Duodenal mucosa (tissue), 2 donors: ENCODE results near the gene VRK2.
"Not testable (repeated sequence)": the region's sequence is repeated elsewhere in the genome, so short reads cannot be mapped to it uniquely, and the experiment has no call there.

Experiments
- H3K27ac ChIP-seq: one replicate; pipeline ENCODE4 v1.7.0; 2013; ENCODE audit warnings: low read depth, low read length
- H3K27me3 ChIP-seq, 2 donors: one replicate each; pipeline ENCODE4 v1.7.0; 2013; ENCODE audit warnings: low read length in 2 of 2, control low read depth in 1 of 2; ENCODE audit not compliant: insufficient read depth in 2 of 2, control insufficient read depth in 1 of 2
- H3K36me3 ChIP-seq, 2 donors: one replicate each; pipeline ENCODE4 v1.7.0; 2013; ENCODE audit warnings: low read length in 2 of 2, control low read depth in 1 of 2; ENCODE audit not compliant: insufficient read depth in 2 of 2, control insufficient read depth in 1 of 2
- H3K4me1 ChIP-seq, 2 donors: one replicate each; pipeline ENCODE4 v1.7.0; 2013; ENCODE audit warnings: low read length in 2 of 2, control low read depth in 1 of 2; ENCODE audit not compliant: insufficient read depth in 2 of 2, control insufficient read depth in 1 of 2
- H3K4me3 ChIP-seq, 2 donors: one replicate each; pipeline ENCODE4 v1.7.0; 2013; ENCODE audit warnings: low read length in 2 of 2, low read depth in 1 of 2
- H3K9ac ChIP-seq, 2 donors: one replicate each; pipeline ENCODE4 v1.7.0; 2013; ENCODE audit warnings: low read length in 2 of 2, low read depth in 1 of 2
- H3K9me3 ChIP-seq, 2 donors: one replicate each; pipeline ENCODE4 v1.7.0; 2013; ENCODE audit warnings: low read length in 2 of 2, control low read depth in 1 of 2; ENCODE audit not compliant: control insufficient read depth in 1 of 2

VRK2 gene

DNA sequence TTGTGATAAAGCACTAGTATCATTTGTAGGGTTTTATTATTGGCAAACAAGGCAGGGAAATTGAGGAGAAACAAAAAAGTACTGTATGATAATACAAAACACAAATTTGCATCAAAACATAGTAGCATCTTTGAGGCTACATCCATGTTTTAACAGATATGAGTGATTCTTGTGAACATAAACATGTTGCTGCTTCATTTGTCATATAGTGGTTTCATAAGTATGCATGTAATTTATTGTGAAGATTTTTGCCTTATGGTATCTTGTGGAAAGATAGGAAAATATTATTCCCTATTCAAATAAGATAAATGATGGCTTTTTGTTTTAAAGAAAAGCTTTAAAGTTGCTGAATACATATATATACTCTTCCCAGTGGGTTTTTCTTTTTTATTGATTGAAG is 60.3 kb downstream of the VRK2 start:
- Histone ChIP-seq H3K36me3 (no peaks in the 10 kb centered on the region), H3K27ac (no peak overlapping the region), H3K4me1 (no peaks in the 10 kb centered on the region), H3K9me3 (no peaks in the 10 kb centered on the region), H3K27me3 (no peaks in the 10 kb centered on the region), H3K4me3 (no peak overlapping the region), H3K9ac (no peak overlapping the region)

DNA sequence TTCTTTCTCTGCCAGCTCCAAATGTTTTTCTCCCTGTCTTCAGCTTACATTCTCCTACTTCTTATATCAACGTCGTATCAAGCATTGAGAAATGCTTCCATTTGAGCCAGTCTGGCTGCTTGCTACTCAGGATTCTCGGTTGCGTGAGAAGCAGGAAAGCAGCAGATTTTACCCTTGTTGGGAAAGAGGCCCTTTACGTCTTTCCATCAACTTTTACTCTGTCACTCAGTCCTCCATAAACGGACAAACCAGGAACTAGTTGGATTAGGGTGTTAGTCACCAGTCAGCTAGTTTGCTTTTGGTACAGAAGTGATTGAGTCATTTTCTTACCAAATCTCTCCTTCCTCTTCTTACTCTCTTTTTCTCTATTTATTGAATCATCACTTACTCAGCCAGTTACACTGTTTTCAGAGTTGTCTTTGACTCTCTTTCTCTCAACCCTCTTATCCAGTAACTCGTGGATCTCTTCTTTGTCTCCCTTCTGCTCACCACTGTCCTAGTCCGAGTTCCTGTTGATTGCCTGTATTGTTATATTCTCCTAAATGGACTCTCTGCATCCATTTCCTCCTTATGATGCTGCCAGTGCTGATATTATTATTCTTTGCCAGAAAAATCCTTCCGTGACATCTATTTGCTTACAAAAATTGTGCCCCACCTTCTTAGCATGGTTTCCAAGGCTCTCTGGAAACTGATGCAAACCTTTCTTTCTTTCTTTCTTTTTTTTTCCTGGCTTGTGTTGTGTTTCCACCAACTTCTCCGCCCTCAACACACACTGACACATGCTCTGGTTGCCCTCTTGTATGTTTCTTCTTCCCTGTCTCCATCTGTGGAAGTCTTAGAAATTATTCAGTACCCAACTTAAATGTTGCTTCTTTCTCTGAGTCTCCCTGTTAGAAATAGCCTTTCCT is 61.5 kb downstream of the VRK2 start:
- H3K9ac ChIP-seq, result no peak overlapping the region
- H3K4me3 ChIP-seq, result no peak overlapping the region
- no peaks in the 10 kb centered on the region for H3K9me3 ChIP-seq
- H3K4me1 ChIP-seq, result no peaks in the 10 kb centered on the region
- no peaks in the 10 kb centered on the region for H3K36me3 ChIP-seq
- no peaks in the 10 kb centered on the region for H3K27me3 ChIP-seq
- no peak overlapping the region for H3K27ac ChIP-seq

DNA sequence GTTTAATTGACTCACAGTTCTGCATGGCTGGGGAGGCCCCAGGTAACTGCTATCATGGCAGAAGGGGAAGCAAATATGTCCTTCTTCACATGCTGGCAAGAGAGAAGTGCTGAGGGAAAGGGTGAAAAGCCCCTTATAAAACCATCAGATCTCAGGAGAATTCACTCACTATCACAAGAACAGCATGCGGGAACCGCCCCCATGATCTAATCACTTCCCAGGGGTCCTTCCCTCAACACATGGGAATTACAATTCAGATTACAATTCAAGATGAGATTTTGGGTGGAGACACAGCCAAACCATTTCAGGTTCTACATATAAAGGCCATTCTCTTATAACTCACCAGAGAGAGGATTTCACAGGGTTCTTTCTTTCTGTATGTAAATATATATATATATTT is 62.9 kb downstream of the VRK2 start:
- Histone ChIP-seq H3K27me3 (no peaks in the 10 kb centered on the region), H3K4me1 (no peaks in the 10 kb centered on the region), H3K27ac (no peak overlapping the region), H3K36me3 (no peaks in the 10 kb centered on the region), H3K9ac (no peak overlapping the region), H3K9me3 (no peaks in the 10 kb centered on the region), H3K4me3 (no peak overlapping the region)

DNA sequence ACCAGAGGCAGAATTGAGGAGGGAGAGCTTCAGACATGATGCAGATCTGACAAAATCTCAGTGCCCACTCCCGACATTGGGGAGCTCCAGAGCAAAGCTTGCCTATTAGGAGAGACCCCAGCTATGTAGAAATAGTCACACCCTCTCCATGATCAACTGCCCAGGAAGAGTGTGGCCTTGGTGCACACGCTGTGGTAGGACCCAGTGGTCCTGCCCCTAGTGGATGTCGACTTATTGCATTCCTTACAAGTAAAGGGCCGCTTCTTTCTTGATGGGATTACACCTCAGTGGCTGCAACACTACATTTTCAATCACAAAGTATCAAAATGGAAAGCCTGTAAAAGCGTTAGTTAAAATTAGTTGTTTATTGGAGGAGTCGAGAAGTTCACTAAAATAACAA is 64.2 kb downstream of the VRK2 start:
- Histone ChIP-seq H3K9me3 (no peaks in the 10 kb centered on the region), H3K27ac (no peak overlapping the region), H3K4me3 (no peak overlapping the region), H3K36me3 (no peaks in the 10 kb centered on the region), H3K4me1 (no peaks in the 10 kb centered on the region), H3K9ac (no peak overlapping the region), H3K27me3 (no peaks in the 10 kb centered on the region)

DNA sequence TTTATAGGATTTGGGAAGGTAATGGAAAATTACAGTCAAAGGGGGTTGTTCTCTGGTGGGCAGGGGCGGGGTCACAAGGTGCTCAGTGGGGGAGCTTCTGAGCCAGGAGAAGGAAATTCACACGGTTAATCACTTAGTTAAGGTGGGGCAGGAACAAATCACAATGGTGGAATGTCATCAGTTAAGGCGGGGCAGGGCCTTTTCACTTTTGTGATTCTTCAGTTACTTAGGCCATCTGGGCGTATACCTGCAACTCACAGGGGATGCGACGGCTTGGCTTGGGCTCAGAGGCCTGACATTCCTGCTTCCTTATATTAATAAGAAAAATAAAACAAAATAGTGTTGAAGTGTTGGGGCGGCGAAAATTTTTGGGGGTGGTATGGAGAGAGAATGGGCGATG is 67.0 kb downstream of the VRK2 start:
- not testable (repeated sequence) for H3K36me3 ChIP-seq, H3K27me3 ChIP-seq, H3K9me3 ChIP-seq, H3K4me1 ChIP-seq, H3K27ac ChIP-seq, H3K9ac ChIP-seq, H3K4me3 ChIP-seq

DNA sequence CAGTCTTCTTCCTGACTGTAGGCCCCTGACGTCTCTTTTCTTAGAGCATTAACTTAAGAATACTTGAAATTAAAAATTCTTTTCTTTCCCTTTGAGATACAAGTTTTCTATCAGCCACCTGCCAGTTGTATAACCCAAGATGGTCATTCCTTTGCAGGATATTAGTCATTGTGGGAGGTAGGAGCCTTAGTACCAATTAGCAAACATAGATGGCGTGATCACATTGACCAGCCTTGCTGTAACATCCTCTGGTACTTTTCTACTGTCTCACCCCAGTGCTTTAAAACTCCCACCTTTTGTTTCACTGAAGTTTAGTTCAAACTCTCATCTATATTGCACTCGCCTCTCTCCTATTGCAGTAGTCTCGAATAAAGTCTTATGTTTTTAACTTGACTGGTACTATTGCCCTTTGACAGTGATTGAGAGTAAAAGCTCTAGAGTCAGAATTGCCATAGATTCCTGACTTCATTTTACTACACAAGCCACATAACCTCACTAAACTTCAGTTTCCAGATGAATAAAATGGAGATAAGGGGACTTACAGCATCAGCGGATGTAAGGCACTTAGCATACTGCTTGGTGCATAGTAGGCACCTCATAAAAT is 74.1 kb downstream of the VRK2 start:
- no peak overlapping the region for H3K27ac ChIP-seq
- no peaks in the 10 kb centered on the region for H3K27me3 ChIP-seq
- H3K4me1 ChIP-seq, result no peaks in the 10 kb centered on the region
- peaks cover 2 to 5% of the 10 kb centered on the region in 2 donors for H3K36me3 ChIP-seq
- no peak overlapping the region for H3K4me3 ChIP-seq
- no peak overlapping the region for H3K9ac ChIP-seq
- H3K9me3 ChIP-seq, result no peaks in the 10 kb centered on the region

DNA sequence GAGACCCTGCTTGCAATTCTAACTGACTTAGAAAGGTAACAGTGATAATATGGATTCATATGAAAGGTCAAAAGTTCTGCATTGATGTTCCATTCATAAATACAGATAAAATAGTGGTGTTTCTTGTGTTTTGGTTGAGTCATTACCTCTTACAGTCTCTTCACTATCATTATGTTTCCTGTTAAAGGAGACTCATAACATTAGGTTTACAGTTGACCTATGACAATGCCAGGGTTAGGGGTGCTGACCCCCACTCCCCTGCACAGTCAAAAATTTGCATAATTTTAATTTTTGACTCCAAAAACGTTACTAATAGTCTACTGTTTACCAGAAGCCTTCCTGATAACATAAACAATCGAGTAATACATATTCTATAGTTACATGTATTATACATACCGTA is 75.4 kb downstream of the VRK2 start:
- H3K27ac ChIP-seq, result no peak overlapping the region
- no peak overlapping the region for H3K4me3 ChIP-seq
- no peaks in the 10 kb centered on the region for H3K27me3 ChIP-seq

DNA sequence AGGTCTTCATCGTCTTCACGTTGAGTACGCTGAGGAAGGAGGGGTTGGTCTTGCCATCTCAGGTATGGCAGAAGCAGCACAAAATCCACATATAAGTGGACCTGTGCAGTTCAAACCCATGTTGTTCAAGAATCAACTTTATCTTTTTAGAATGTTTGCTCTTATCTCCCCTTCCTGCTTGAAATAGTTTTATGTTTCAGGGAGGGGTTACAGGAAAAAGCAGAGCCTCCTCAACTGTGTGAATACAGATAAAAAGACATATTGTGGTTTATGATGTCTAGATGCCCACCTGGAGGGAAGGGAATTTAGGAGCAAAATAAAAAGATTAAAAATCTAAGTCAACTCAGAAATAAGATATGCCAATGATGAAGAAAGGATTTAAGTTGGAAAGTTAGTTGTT is 75.9 kb downstream of the VRK2 start:
- Histone ChIP-seq H3K27ac (no peak overlapping the region), H3K9ac (no peak overlapping the region), H3K36me3 (peaks cover 2 to 5% of the 10 kb centered on the region in 2 donors)

More for the DNA sequence above, 75.4 kb downstream of the VRK2 start:
- H3K9me3 ChIP-seq, result no peaks in the 10 kb centered on the region
- peaks cover 2 to 5% of the 10 kb centered on the region in 2 donors for H3K36me3 ChIP-seq
- no peaks in the 10 kb centered on the region for H3K4me1 ChIP-seq
- no peak overlapping the region for H3K9ac ChIP-seq

DNA sequence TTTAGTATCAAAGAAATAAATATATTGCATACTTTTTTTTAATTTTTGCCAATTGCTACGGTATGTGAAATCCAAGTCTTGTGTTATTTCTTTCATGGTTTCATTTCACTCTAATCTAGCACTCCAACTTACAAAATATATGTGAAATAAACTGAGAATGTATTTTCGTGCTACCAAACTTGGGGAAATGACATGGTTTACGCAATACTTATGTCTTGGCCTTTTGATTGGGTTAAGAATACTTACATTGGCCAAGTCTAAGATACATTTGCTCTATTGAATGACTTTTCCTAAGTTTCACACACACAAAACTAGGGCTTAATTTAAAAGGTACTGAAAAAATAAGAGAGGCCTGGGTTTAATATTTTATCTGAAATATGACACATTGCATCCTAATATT is 80.5 kb downstream of the VRK2 start:
- Histone ChIP-seq H3K36me3 (peaks cover 2 to 5% of the 10 kb centered on the region in 2 donors), H3K27ac (no peak overlapping the region), H3K4me1 (no peaks in the 10 kb centered on the region), H3K27me3 (no peaks in the 10 kb centered on the region), H3K4me3 (no peak overlapping the region), H3K9me3 (no peaks in the 10 kb centered on the region), H3K9ac (no peak overlapping the region)

More for the DNA sequence above, 75.9 kb downstream of the VRK2 start:
- Histone ChIP-seq H3K4me3 (no peak overlapping the region), H3K9me3 (no peaks in the 10 kb centered on the region), H3K4me1 (no peaks in the 10 kb centered on the region), H3K27me3 (no peaks in the 10 kb centered on the region)

DNA sequence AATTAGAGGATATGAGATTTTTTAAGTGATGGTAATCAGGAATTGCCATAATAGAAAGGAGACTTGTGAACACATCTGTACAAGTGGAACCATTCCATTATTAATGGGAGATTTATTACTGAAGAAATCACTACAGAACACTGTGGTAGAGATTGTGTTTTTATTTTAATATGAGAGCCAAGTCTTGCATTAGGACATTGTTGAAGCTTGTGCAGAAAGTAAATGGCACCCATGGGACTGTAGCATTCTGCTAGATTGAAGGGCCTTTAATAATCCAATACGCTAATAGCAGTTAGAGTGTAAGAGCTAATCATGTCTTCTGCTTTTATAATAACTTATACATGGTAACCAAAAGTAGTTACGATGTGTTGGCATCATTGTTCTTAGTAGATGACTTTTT is 83.6 kb downstream of the VRK2 start:
- Histone ChIP-seq H3K9ac (no peak overlapping the region), H3K4me3 (no peak overlapping the region), H3K27me3 (no peaks in the 10 kb centered on the region), H3K27ac (no peak overlapping the region), H3K36me3 (no peaks in the 10 kb centered on the region), H3K4me1 (no peaks in the 10 kb centered on the region), H3K9me3 (no peaks in the 10 kb centered on the region)
